K562 (cell line): Measurements from ENCODE around the gene HOTAIR. TPM values are rescaled to one million over a fixed set of nuclear protein-coding genes. Genes with fewer than 3 reads are reported as not detected.

Experiments used
- CHD7 ChIP-seq: fragments of 200-600 bp; sonication (generic); IDR thresholded peaks from one replicate; pipeline ENCODE4 v1.6.1; 2012; ENCODE audit warnings: mild to moderate bottlenecking, low read depth, low read length, inconsistent platforms
- CLOCK ChIP-seq: fragments of 250-450 bp; sonication (Bioruptor Pico); IDR thresholded peaks from 2 replicates; pipeline ENCODE4 v1.4.0; 2020; ENCODE audit warnings: mild to moderate bottlenecking, moderate library complexity, borderline replicate concordance
- ERF ChIP-seq: fragments of 450-650 bp; formaldehyde crosslinking; IDR thresholded peaks from 2 replicates; pipeline ENCODE4 v1.4.0; 2020; ENCODE audit warnings: mild to moderate bottlenecking, mixed read lengths
- GABPB2 ChIP-seq: fragments of 250-450 bp; sonication (Bioruptor Pico); conservative IDR thresholded peaks from 2 replicates; pipeline ENCODE4 v1.5.1; 2021; ENCODE audit warnings: mild to moderate bottlenecking
- HES1 ChIP-seq: fragments of 450-650 bp; IDR thresholded peaks from 2 replicates; pipeline ENCODE4 v1.6.1; 2016; ENCODE audit warnings: low read depth, mild to moderate bottlenecking, moderate library complexity
- MITF ChIP-seq: IDR thresholded peaks from 2 replicates; pipeline ENCODE4 v1.6.1; 2014; ENCODE audit warnings: antibody characterized with exemption
- RNF2 ChIP-seq: sonication (generic); IDR thresholded peaks from 2 replicates; pipeline ENCODE4 v1.6.1; 2016
- TGIF2 ChIP-seq: sonication (generic); formaldehyde crosslinking; IDR thresholded peaks from 2 replicates; pipeline ENCODE4 v1.8.1; 2022; ENCODE audit warnings: mild to moderate bottlenecking, missing genetic modification reagents, moderate library complexity
- ZNF143 ChIP-seq: sonication (generic); formaldehyde crosslinking; IDR thresholded peaks from 2 replicates; pipeline ENCODE4 v1.9.0; 2022; ENCODE audit warnings: mild to moderate bottlenecking, missing genetic modification reagents
- polyA plus RNA-seq, 8 experiments: library from polyadenylated mRNA; depleted of rRNA in 4 of 8; stranded (reverse) in 5 of 8; unstranded in 3 of 8; fragments of >200 nt; fragmentation: Nextera tagmentation in 2 of 8; fragmentation: Illumina TruSeq in 1 of 8; extraction: Ambion mirVana in 2 of 8; extraction: Trizol in 1 of 8; gene quantifications; 2 replicates each; pipeline versions ENCODE4 v1.2.1 to v1.2.3, GENCODE V29; 2011 to 2014; ENCODE audit warnings: inconsistent platforms in 1 of 8, missing spikeins in 1 of 8
- total RNA-seq, 7 experiments: library from RNA; depleted of rRNA in 6 of 7; stranded (reverse); fragments of >200 nt in 6 of 7; fragmentation: Illumina TruSeq in 2 of 7; extraction: Trizol in 2 of 7; gene quantifications; 2 replicates each; pipeline versions ENCODE4 v1.2.1 to v1.2.3, GENCODE V29; 2011 to 2021; ENCODE audit warnings: low replicate concordance in 1 of 7

Gene HOTAIR
- total and polyA plus RNA-seq, 9 of the 15 experiments (the other 6 are each of a cell fraction or from before 2014, with no cell fraction given): 0.04 TPM; not detected in 8

- TF ChIP-seq CHD7: no peak
- TF ChIP-seq CLOCK: no peak
- TF ChIP-seq ZNF143 (CRISPR knock-in tag): no peak
- no peak for TF ChIP-seq ERF (CRISPR knock-in tag)
- TF ChIP-seq MITF: no peak
- TF ChIP-seq HES1: no peak
- no peak for TF ChIP-seq GABPB2
- 0 out of 2 replicates have a peak, but pooled peaks have one; percentile 24 for TF ChIP-seq RNF2
- peak; percentile 48; the same call in 1 of the 2 replicates for TF ChIP-seq TGIF2 (CRISPR knock-in tag)
These were observed 20.9 kb upstream of the HOTAIR start (continued) for GRCh38 chr12:53995378-53996239.
